GM12873 (cell line): ENCODE data around the gene CELF5.
A peak's percentile ranks its signal among the peaks of the same experiment; 100 is the strongest.

Experiments used
- TF ChIP-seq, protein P1 (sequence below): IDR thresholded peaks from 2 replicates; pipeline ENCODE4 v1.5.1; 2012; ENCODE audit warnings: low read depth, mild to moderate bottlenecking, moderate library complexity, low read length, control low read depth; ENCODE audit not compliant: insufficient read depth; ENCODE audit errors: missing control alignments

CELF5 gene

DNA sequence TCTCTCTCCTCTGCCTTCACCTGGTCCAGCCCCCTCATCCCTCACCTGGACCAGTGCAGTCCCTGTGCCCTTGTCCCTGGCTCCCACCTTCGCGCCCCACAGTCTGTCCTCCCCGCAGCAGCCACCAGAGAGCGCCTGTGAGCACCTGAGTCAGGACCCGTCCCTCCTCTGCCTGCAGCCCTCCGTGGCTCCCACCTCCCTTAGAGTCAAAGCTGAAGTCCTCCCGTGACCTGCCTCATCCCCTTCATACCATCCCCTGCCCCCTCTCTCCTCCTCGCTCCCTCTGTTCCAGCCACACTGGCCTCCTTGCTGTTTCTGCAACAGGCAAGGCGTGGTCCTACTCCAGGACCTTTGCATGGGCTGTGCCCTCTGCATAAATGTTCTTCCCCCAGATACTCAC is 10.3 kb downstream of the CELF5 start:
- TF ChIP-seq, protein P1, sequence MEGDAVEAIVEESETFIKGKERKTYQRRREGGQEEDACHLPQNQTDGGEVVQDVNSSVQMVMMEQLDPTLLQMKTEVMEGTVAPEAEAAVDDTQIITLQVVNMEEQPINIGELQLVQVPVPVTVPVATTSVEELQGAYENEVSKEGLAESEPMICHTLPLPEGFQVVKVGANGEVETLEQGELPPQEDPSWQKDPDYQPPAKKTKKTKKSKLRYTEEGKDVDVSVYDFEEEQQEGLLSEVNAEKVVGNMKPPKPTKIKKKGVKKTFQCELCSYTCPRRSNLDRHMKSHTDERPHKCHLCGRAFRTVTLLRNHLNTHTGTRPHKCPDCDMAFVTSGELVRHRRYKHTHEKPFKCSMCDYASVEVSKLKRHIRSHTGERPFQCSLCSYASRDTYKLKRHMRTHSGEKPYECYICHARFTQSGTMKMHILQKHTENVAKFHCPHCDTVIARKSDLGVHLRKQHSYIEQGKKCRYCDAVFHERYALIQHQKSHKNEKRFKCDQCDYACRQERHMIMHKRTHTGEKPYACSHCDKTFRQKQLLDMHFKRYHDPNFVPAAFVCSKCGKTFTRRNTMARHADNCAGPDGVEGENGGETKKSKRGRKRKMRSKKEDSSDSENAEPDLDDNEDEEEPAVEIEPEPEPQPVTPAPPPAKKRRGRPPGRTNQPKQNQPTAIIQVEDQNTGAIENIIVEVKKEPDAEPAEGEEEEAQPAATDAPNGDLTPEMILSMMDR, result peak; percentile 68

DNA sequence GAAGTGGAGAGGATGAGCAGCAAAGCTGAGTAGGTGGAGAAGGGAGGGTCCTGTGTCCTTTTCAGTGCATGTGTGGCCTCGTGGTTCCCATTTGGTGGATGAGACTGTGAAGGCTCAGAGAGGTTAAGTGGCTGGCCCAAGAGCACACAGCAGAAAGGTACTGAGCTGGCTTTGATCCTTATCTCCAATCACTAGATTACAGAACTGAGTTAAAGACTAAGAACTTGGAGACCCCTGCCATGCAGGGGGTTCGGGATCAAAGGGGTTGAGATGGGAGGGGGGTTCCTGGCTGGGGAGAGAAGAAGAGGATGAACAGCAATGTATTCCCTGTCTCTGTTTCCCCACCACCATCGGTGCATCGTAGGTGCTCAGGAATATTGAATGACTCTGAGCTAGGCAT is 11.8 kb downstream of the CELF5 start:
- TF ChIP-seq, protein P1, result no peak

DNA sequence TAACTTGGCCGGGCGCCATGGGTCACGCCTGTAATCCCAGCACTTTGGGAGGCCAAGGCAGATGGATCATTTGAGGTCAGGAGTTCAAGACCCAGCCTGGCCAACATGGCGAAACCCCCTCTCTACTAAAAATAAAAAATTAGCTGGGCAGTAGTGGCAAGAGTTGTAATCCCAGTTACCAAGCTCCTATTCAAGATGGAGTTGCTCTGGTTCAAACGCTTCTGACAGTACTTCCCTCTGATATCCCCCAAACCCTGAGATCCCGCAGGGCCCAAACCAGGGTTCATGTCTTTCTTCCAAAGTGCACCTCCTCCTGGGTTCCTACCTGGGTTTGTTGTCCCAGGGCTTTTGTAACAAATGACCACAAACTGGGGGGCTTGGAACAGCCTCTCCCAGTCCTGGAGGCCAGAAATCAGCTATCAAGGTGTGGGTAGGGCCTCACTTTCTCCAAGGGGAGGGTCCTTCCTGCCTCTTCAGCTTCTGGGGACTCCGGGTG is 13.7 kb downstream of the CELF5 start:
- TF ChIP-seq, protein P1, result no peak

DNA sequence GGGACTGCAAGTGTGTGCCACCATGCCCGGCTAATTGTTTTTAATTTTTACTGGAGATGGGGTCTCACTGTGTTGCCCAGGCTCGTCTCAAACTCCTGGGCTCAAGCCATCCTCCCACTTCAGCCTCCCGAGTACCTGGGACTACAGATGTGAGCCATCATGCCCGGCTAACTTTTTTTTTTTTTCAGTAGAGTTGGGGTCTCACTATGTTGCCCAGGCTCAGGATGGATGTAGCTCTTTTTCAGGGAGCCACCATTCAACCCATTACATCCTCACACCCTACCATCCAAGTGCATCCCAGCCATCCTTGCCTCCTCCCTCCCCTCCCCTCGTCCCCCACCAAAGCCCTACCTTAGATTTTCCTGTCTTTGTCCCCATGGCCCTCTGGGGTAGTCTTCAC is 14.9 kb downstream of the CELF5 start:
- TF ChIP-seq, protein P1, result no peak

DNA sequence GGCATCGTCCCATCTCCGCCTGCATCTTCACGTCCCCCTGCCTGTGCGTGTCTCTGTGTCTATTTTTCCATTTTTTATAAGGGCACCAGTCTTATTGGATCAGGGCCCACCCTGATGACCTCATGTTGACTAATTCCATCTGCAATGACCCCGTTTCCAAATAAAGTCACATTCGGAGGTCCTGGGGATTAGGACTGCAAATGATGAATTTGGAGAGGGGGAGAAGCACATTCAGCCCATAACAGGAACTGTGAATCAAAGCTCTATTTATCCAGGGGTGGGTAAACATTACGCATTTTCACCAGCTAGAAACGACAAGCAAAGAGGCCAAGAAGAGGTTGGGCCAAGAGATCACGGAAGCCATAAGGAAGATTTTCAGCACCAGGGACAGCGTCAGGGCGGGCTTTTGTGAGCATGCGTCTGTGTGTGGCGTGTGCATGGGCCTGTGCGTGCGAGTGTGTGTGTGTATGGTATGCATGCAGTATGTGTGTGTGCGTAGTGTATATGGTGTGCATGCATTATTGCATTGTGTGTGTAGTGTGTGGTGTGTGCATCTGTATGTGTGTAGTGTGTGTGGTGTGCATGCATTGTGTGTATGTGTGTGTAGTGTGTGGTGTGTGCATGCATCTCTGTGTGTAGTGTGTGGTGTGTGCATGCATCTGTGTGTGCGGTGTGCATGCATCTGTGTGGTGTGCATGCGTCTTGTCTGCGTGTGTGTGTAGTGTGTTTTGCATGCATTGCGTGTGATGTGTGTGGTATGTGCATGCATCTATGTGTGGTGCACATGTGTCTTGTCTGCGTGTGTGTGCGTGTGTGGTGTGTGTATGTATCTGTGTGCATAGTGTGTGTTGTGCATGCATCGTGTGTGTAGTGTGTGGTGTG is 19.6 kb downstream of the CELF5 start:
- TF ChIP-seq, protein P1, result no peak

DNA sequence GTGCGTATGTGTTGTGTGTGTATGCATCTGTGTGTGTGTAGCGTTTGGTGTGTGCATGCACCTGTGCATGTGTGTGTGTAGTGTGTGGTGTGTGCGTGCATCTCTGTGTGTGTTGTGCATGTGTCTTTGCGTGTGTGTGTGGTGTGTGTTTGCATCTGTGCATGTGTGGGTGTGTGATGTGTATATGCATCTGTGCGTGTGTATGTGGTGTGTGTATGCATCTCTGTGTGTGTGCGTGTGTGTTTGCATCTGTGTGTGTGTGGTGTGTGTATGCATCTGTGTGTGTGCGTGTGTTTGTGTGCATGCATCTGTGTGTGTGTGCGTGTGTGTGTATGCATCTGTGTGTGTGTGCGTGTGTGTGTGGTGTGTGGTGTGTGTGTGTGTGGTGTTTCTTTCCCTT is 20.6 kb downstream of the CELF5 start:
- TF ChIP-seq, protein P1, result no peak

DNA sequence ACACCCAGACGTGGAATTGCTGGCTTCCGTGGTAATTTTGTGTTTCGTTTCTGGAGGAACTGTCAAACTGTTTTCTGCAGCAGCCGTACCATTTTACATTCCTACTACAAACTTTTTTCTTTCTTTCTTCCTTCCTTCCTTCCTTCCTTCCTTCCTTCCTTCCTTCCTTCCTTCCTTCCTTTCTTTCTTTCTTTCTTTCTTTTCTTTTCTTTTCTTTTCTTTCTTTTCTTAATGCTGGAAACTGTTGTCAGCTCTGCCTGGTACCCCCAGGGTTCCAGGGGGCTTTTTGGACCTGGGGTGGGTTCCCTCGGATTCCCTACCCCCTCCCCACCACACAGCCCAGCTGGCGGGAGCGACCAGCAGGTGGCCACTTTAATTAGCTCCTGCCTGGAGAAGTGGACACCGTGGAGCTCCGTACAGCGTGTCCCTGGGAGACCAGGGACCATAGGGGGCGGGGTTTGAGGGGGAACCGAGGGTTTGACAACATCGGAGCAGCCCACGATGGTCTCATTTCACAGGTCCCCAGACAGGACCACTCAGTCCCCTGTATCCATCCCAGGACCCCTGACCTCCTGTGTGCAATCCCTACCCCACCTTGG is 24.4 kb downstream of the CELF5 start:
- TF ChIP-seq, protein P1, result no peak
